GM12872 (cell line): ENCODE results near the gene CHCHD1.

Experiments
- CTCF ChIP-seq: IDR thresholded peaks from 3 replicates; pipeline ENCODE4 v1.5.1; 2011; ENCODE audit warnings: low read depth, mild to moderate bottlenecking, low read length, moderate library complexity; ENCODE audit not compliant: insufficient read depth

Gene CHCHD1

GRCh38 chr10:73743905-73744663, 37.8 kb upstream of the CHCHD1 start, which contains the start of gene SEC24C:
Gene SEC24C (plus strand): TSS chr10:73744372. CDS start chr10:73746833, 2,461 bp downstream.
- TF ChIP-seq CTCF, result no peak

GRCh38 chr10:73744664-73744975, 37.2 kb upstream of the CHCHD1 start:
- TF ChIP-seq CTCF, result no peak

GRCh38 chr10:73746721-73747120, 35.1 kb upstream of the CHCHD1 start:
- no peak for TF ChIP-seq CTCF

GRCh38 chr10:73750819-73751218, 31.0 kb upstream of the CHCHD1 start:
- no peak for TF ChIP-seq CTCF

GRCh38 chr10:73756183-73756582, 25.7 kb upstream of the CHCHD1 start:
- TF ChIP-seq CTCF, result no peak

GRCh38 chr10:73758704-73759511, 22.9 kb upstream of the CHCHD1 start:
- no peak for TF ChIP-seq CTCF

GRCh38 chr10:73759512-73760115, 22.2 kb upstream of the CHCHD1 start:
- TF ChIP-seq CTCF, result no peak
